CD4-positive, alpha-beta T cell treated with Interleukin-6 at 100 ng/mL for 8 hours (primary cell): ENCODE results near the gene SPATA12.

Experiments
- DNase-seq: peaks from one replicate; pipeline ENCODE4 v3.0.0-alpha.2; 2020; ENCODE audit warnings: mixed read lengths, low spot score

Gene SPATA12

DNA sequence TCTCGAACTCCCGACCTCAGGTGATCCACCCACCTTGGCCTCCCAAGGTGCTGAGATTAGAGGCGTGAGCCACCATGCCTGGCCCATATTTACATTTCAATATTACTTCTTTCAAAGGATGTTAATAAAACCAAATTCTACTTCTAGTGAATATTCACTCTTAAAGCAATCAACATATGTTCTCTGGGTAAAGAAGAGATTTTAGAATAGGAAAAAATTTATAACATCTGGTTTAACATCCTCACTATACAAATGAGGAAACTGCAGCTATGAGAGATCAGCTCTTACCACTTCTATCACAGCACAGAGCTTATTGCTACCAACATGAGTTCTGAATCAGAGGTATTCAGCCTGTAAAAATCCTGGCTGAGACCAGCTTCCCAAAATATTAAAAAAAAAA, 56.0 kb downstream of the SPATA12 start:
- DNase-seq = no peak

DNA sequence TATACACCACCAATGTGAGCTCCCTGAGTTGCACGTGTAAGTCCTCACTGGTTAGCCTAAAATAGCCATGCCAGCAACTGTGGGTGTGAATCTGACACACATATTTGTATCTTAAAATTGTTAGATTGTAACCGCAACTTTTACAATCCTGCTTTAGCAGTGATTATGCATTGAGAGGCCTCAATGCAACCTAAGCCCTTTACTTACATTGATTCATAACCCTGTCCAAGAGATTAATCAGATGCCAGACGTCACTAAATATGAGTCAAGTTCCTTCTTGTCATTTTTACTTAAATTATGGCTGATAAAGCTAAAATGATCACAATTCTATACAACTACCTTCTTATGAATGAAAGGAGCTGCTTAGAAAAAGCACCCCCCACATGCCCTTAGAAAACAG, 57.8 kb downstream of the SPATA12 start:
- DNase-seq = no peak

DNA sequence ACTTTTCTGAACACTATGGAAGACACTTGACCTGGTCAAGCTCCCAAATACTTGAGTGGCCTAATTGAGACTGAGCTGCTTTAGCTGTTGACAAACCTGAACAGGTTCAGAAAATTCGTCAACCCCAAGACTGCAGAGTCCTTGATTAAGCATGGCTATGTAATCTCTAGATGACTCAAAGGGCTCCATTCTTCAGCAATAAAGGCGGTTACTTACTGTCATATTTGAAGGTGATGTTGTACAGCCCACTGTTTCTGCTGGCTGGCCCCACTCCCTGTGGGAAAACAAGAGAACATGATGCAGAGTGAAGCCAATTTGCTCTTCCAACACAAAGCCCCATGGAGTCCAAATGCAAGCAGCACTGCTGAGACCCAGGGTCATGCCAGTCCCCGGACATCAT, 59.6 kb downstream of the SPATA12 start:
- no peak for DNase-seq

DNA sequence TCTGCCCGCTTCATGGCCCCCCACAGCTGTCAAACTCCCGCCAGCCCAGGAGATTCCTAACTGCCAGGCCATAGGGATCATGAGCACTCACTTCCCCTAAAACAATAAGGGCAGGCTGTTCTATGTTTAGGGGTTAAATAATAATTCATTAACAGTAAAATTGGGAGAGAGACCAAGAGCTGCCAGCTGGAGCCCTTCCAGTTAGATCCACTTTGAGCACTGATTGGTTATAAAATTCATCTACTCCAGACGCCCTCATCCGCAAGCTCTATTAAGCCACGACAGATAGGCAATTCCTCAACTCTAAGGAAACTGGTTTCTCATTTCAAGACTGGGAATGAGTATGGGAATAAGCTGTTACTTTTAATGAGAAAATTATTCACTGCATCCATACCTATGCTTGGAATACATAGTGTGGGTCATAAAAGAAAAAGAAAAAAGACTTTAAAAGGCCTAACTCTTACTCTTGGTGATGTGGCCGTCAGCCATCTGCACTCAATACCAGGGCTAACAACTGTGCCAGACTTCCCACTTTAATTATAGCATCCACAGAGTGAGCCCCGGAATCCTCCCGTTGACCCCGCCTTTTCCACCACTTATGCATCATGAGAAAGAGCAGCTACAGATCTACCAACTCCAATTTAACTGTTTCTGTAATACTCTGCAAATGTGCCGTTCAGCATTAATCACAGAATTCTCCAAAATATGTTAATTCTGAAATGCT, 60.1 kb downstream of the SPATA12 start:
- DNase-seq = no peak
